Measurements from ENCODE around the gene CCDC136. TPM values are rescaled to one million over a fixed set of nuclear protein-coding genes. Genes with fewer than 3 reads are reported as not detected.

Gene CCDC136
- total RNA-seq, 1 donor from 2014 or later = 39.1 TPM

GRCh38 chr7:128827248-128827958 is 35.6 kb downstream of the CCDC136 start:
- H3K9me3 Mint-ChIP-seq = no peaks in the 10 kb centered on the region
- TF ChIP-seq, protein P1, sequence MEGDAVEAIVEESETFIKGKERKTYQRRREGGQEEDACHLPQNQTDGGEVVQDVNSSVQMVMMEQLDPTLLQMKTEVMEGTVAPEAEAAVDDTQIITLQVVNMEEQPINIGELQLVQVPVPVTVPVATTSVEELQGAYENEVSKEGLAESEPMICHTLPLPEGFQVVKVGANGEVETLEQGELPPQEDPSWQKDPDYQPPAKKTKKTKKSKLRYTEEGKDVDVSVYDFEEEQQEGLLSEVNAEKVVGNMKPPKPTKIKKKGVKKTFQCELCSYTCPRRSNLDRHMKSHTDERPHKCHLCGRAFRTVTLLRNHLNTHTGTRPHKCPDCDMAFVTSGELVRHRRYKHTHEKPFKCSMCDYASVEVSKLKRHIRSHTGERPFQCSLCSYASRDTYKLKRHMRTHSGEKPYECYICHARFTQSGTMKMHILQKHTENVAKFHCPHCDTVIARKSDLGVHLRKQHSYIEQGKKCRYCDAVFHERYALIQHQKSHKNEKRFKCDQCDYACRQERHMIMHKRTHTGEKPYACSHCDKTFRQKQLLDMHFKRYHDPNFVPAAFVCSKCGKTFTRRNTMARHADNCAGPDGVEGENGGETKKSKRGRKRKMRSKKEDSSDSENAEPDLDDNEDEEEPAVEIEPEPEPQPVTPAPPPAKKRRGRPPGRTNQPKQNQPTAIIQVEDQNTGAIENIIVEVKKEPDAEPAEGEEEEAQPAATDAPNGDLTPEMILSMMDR (IDR thresholded peaks at IDR 0.05; ENCODE audit: unreplicated experiment) = no peak
- H3K27ac Mint-ChIP-seq = peak overlapping the region; percentile 72
- H3K4me1 Mint-ChIP-seq = peaks cover 40% of the 10 kb centered on the region
- DNase-seq (ENCODE audit: low spot score in 2 of 2, unreplicated experiment in 2 of 2) = no peak
- no peak overlapping the region for H3K4me3 Mint-ChIP-seq
- H3K36me3 Mint-ChIP-seq = no peaks in the 10 kb centered on the region
- H3K27me3 Mint-ChIP-seq (ENCODE audit: low read depth) = peaks cover 8% of the 10 kb centered on the region

- H3K27me3 Mint-ChIP-seq (ENCODE audit: low read depth) = peaks cover 8% of the 10 kb centered on the region
- no peaks in the 10 kb centered on the region for H3K36me3 Mint-ChIP-seq
- peaks cover 44% of the 10 kb centered on the region for H3K4me1 Mint-ChIP-seq
- H3K9me3 Mint-ChIP-seq = no peaks in the 10 kb centered on the region
- H3K4me3 Mint-ChIP-seq = no peak overlapping the region
- peak overlapping the region; percentile 72 for H3K27ac Mint-ChIP-seq
- TF ChIP-seq, protein P1 (IDR thresholded peaks at IDR 0.05; ENCODE audit: unreplicated experiment) = no peak
- DNase-seq (ENCODE audit: low spot score in 2 of 2, unreplicated experiment in 2 of 2) = no peak
Measured at GRCh38 chr7:128827971-128828711, 36.4 kb downstream of the CCDC136 start.

DNA sequence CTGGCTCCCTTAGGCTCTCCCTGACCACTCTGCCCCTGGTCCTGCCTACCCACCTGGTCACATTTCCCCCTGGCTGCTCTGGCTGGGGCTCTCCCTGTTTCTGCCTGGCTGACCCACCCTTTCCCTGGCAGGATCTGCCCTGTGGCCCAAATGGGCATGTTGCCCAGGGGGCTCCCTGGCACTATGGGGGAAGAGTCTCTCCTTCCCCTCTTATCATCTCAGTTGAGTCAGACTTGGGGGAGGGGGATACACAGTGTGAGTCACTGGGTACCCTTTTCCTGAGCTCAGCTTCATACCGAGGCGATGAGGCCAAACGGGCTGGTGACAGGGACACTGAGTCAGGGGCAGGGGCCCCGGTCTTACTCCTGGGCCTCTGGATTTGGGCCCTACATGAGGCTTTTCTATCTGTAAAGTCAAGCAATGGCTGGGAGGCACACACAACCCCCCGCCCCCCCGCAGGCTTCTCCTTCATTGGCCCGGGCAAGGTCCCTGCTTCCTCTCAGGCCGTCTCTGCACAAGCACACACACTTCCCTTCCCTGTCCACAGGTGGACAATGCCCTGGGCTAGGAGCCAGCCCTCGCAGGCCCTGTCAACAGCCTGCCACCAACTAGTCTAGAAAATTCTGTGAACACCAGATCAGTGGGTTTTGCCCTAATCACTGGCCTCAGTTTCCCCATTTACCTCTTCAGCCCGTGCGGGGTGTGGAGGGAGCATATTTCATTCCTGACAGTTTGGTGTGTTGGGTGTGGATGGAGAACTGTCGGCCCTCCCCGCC is 37.8 kb downstream of the CCDC136 start:
- DNase-seq (ENCODE audit: low spot score in 2 of 2, unreplicated experiment in 2 of 2) = no peak
- Mint-ChIP-seq H3K4me1 (peaks cover 58% of the 10 kb centered on the region), H3K4me3 (peak overlapping the region; percentile 60), H3K9me3 (no peaks in the 10 kb centered on the region), H3K36me3 (no peaks in the 10 kb centered on the region), H3K27ac (peak overlapping the region; percentile 86), H3K27me3 (ENCODE audit: low read depth) (peaks cover 8% of the 10 kb centered on the region)
- TF ChIP-seq, protein P1 (IDR thresholded peaks at IDR 0.05; ENCODE audit: unreplicated experiment) = no peak

- peaks cover 61% of the 10 kb centered on the region for H3K4me1 Mint-ChIP-seq
- H3K27ac Mint-ChIP-seq = peak within 1 kb of the TSS; percentile 98
- peak within 1 kb of the TSS; percentile 88 for H3K4me3 Mint-ChIP-seq
- TF ChIP-seq, protein P1 (IDR thresholded peaks at IDR 0.05; ENCODE audit: unreplicated experiment) = no peak
- H3K27me3 Mint-ChIP-seq (ENCODE audit: low read depth) = peaks cover 8% of the 10 kb centered on the region
- H3K9me3 Mint-ChIP-seq = no peaks in the 10 kb centered on the region
- DNase-seq (ENCODE audit: low spot score in 2 of 2, unreplicated experiment in 2 of 2) = peak; percentile 66 to 80
- H3K36me3 Mint-ChIP-seq = peaks cover 2% of the 10 kb centered on the region
Measured at GRCh38 chr7:128830231-128831177, 38.7 kb downstream of the CCDC136 start, which contains the start of gene FLNC. TSS of gene FLNC (plus strand) at chr7:128830406. CDS start at chr7:128830638, 232 bp downstream.
